ENCODE results near the gene SIRT2.
"Not testable (repeated sequence)": the region's sequence is repeated elsewhere in the genome, so short reads cannot be mapped to it uniquely, and the experiment has no call there.

Gene SIRT2

GRCh38 chr19:38875656-38876395, 23.6 kb downstream of the SIRT2 start:
- no peak overlapping the region for H3K4me3 ChIP-seq (ENCODE audit: control insufficient read depth, low read depth, low read length)
- no peak for TF ChIP-seq CTCF (conservative IDR thresholded peaks at IDR 0.05; ENCODE audit: control insufficient read depth, insufficient read depth, low read depth, low read length)
- no peak for DNase-seq (ENCODE audit: low read depth)

GRCh38 chr19:38873400-38873799, 26.0 kb downstream of the SIRT2 start:
- H3K4me3 ChIP-seq (ENCODE audit: control insufficient read depth, low read depth, low read length); DNase-seq (ENCODE audit: low read depth): not testable (repeated sequence)

GRCh38 chr19:38870612-38871011, 28.8 kb downstream of the SIRT2 start:
- no peak overlapping the region for H3K4me3 ChIP-seq (ENCODE audit: control insufficient read depth, low read depth, low read length)
- DNase-seq (ENCODE audit: low read depth), result no peak
- TF ChIP-seq CTCF (conservative IDR thresholded peaks at IDR 0.05; ENCODE audit: control insufficient read depth, insufficient read depth, low read depth, low read length), result no peak

- peak; percentile 45 for DNase-seq (ENCODE audit: low read depth)
- TF ChIP-seq CTCF (conservative IDR thresholded peaks at IDR 0.05; ENCODE audit: control insufficient read depth, insufficient read depth, low read depth, low read length), result peak; percentile 62
- peak overlapping the region; percentile 48 for H3K4me3 ChIP-seq (ENCODE audit: control insufficient read depth, low read depth, low read length)
These were observed 29.4 kb downstream of the SIRT2 start for GRCh38 chr19:38869836-38870607.

GRCh38 chr19:38869160-38869835, 30.1 kb downstream of the SIRT2 start:
- no peak for DNase-seq (ENCODE audit: low read depth)
- no peak for TF ChIP-seq CTCF (conservative IDR thresholded peaks at IDR 0.05; ENCODE audit: control insufficient read depth, insufficient read depth, low read depth, low read length)
- H3K4me3 ChIP-seq (ENCODE audit: control insufficient read depth, low read depth, low read length), result peak overlapping the region; percentile 48

GRCh38 chr19:38868551-38868950, 30.9 kb downstream of the SIRT2 start:
- DNase-seq (ENCODE audit: low read depth), result no peak
- TF ChIP-seq CTCF (conservative IDR thresholded peaks at IDR 0.05; ENCODE audit: control insufficient read depth, insufficient read depth, low read depth, low read length), result no peak
- H3K4me3 ChIP-seq (ENCODE audit: control insufficient read depth, low read depth, low read length), result no peak overlapping the region
